A549 (cell line): ENCODE data around the gene MYO1H. TPM values are rescaled to one million over a fixed set of nuclear protein-coding genes. Genes with fewer than 3 reads are reported as not detected.
"Not testable (repeated sequence)": the region's sequence is repeated elsewhere in the genome, so short reads cannot be mapped to it uniquely, and the experiment has no call there.

Source experiments
- ATAC-seq, 2 experiments: fragments of 200-7000 bp in 1 of 2; fragments of >200 bp in 1 of 2; cut with Nextera tagmentation in 1 of 2; cut with Tn5 transposase in 1 of 2; 3 replicates each; pipeline versions ENCODE4 v1.8.0 to v1.9.1; 2018 to 2020; ENCODE audit warnings: mild to moderate bottlenecking in 1 of 2, moderate library complexity in 1 of 2
- CTCF ChIA-PET: fragments of 300-600 bp; sonication (Branson Sonifier 250); formaldehyde crosslinking; extraction: SDS; loops from one replicate; lab custom pipeline; 2021; ENCODE audit warnings: antibody characterized with exemption, inconsistent platforms; lab: Yijun Ruan, JAX
- POLR2A ChIA-PET: fragments of 350-600 bp; formaldehyde crosslinking; extraction: SDS; loops from one replicate; lab custom pipeline; 2021; ENCODE audit warnings: antibody characterized with exemption, inconsistent platforms; lab: Yijun Ruan, JAX
- DNase-seq, 2 experiments: peaks; one replicate each; pipeline versions ENCODE4 v3.0.0 to v3.0.0-alpha.2; 2011 to 2016; ENCODE audit warnings: low read depth in 1 of 2, low spot score in 1 of 2
- FAIRE-seq: peaks from 2 replicates; lab custom pipeline; 2011; peaks lifted over from hg19 to GRCh38; lab: Jason Lieb, UNC
- H3K27ac ChIP-seq, 2 experiments: fragments of >200 bp; sonication (Bioruptor Twin); formaldehyde crosslinking; 3 replicates each; pipeline ENCODE4 v1.5.1; 2016 to 2017
- H3K4me1 ChIP-seq: fragments of >200 bp; sonication (Bioruptor Twin); formaldehyde crosslinking; 3 replicates; pipeline ENCODE4 v1.6.1; 2016
- H3K4me2 ChIP-seq: fragments of >200 bp; sonication (Bioruptor Twin); formaldehyde crosslinking; 3 replicates; pipeline ENCODE4 v1.6.1; 2016
- H3K4me3 ChIP-seq: fragments of >200 bp; sonication (Bioruptor Twin); formaldehyde crosslinking; 3 replicates; pipeline ENCODE4 v1.5.1; 2016
- H3K9me3 ChIP-seq: fragments of >200 bp; sonication (Bioruptor Twin); formaldehyde crosslinking; 3 replicates; pipeline ENCODE4 v1.6.1; 2016
- CBX2 ChIP-seq: fragments of 200-600 bp; sonication (generic); IDR thresholded peaks from 2 replicates; pipeline ENCODE4 v1.6.1; 2016; ENCODE audit warnings: low read depth, mild to moderate bottlenecking, borderline replicate concordance
- CHD4 ChIP-seq: fragments of 200-600 bp; sonication (generic); IDR thresholded peaks from 2 replicates; pipeline ENCODE4 v1.6.1; 2016; ENCODE audit warnings: antibody characterized with exemption, mild to moderate bottlenecking, borderline replicate concordance
- FOSL2 ChIP-seq, 2 experiments: fragments of 450-650 bp in 1 of 2; fragments of >200 bp in 1 of 2; sonication (Bioruptor Twin) in 1 of 2; formaldehyde crosslinking; IDR thresholded peaks; 2 replicates each; pipeline versions ENCODE4 v1.5.0 to v1.6.1; 2016 to 2020; ENCODE audit warnings: mild to moderate bottlenecking in 1 of 2, moderate library complexity in 1 of 2
- GATA3 ChIP-seq: IDR thresholded peaks from 2 replicates; pipeline ENCODE4 v1.6.1; 2012; ENCODE audit warnings: borderline replicate concordance
- HDAC2 ChIP-seq: fragments of 200-600 bp; sonication (generic); IDR thresholded peaks from 2 replicates; pipeline ENCODE4 v1.6.1; 2016
- HEYL ChIP-seq: fragments of 250-450 bp; sonication (Bioruptor Pico); IDR thresholded peaks from 2 replicates; pipeline ENCODE4 v1.8.0; 2021; ENCODE audit warnings: mild to moderate bottlenecking, moderate library complexity
- JUN ChIP-seq, 2 experiments: fragments of >200 bp; sonication (Bioruptor Twin); formaldehyde crosslinking; IDR thresholded peaks; 2 replicates in 1 of 2; 3 replicates in 1 of 2; pipeline ENCODE4 v1.6.1; 2016 to 2017
- MAFK ChIP-seq: fragments of 450-650 bp; IDR thresholded peaks from 2 replicates; pipeline ENCODE4 v1.6.1; 2014; ENCODE audit not compliant: partially characterized antibody
- NPAS2 ChIP-seq: fragments of 250-450 bp; sonication (Bioruptor Pico); IDR thresholded peaks from 2 replicates; pipeline ENCODE4 v1.8.0; 2022; ENCODE audit warnings: mild to moderate bottlenecking, moderate library complexity, borderline replicate concordance
- PBX3 ChIP-seq: IDR thresholded peaks from 2 replicates; pipeline ENCODE4 v1.6.1; 2012
- PHF8 ChIP-seq: fragments of 200-600 bp; sonication (generic); IDR thresholded peaks from 2 replicates; pipeline ENCODE4 v1.6.1; 2016; ENCODE audit warnings: low read depth, mild to moderate bottlenecking, antibody characterized with exemption, moderate library complexity, borderline replicate concordance
- POLR2A ChIP-seq: IDR thresholded peaks from 2 replicates; pipeline ENCODE4 v1.6.1; 2012; ENCODE audit warnings: mild to moderate bottlenecking, low read length
- POLR2AphosphoS2 ChIP-seq: conservative IDR thresholded peaks from 2 replicates; pipeline ENCODE4 v1.6.1; 2012; ENCODE audit warnings: low read length, improper control_type of control experiment, inconsistent platforms
- RARB ChIP-seq: fragments of 250-450 bp; sonication (Bioruptor Pico); IDR thresholded peaks from 2 replicates; pipeline ENCODE4 v1.8.0; 2021; ENCODE audit warnings: mild to moderate bottlenecking, moderate library complexity
- RFX5 ChIP-seq: fragments of 450-650 bp; IDR thresholded peaks from 2 replicates; pipeline ENCODE4 v1.7.1; 2014; ENCODE audit warnings: antibody characterized with exemption, mild to moderate bottlenecking, moderate library complexity
- TFCP2L1 ChIP-seq: fragments of 250-450 bp; sonication (Bioruptor Pico); IDR thresholded peaks from 2 replicates; pipeline ENCODE4 v1.5.0; 2021; ENCODE audit warnings: mild to moderate bottlenecking
- TP53 ChIP-seq: fragments of 250-450 bp; sonication (Bioruptor Pico); IDR thresholded peaks from 2 replicates; pipeline ENCODE4 v1.5.0; 2021; ENCODE audit warnings: mild to moderate bottlenecking, moderate library complexity
- ZC3H11A ChIP-seq: fragments of 450-650 bp; IDR thresholded peaks from 2 replicates; pipeline ENCODE4 v1.6.1; 2014; ENCODE audit warnings: antibody characterized with exemption, mild to moderate bottlenecking
- ZFP36 ChIP-seq: fragments of 450-650 bp; IDR thresholded peaks from 2 replicates; pipeline ENCODE4 v1.6.1; 2014; ENCODE audit warnings: borderline replicate concordance; ENCODE audit not compliant: partially characterized antibody
- ZNF302 ChIP-seq: fragments of 250-450 bp; sonication (Bioruptor Pico); IDR thresholded peaks from 2 replicates; pipeline ENCODE4 v1.9.0; 2021; ENCODE audit warnings: inconsistent platforms, mild to moderate bottlenecking, moderate library complexity
- ZSCAN20 ChIP-seq: fragments of 250-450 bp; sonication (Bioruptor Pico); IDR thresholded peaks from 2 replicates; pipeline ENCODE4 v1.8.0; 2022; ENCODE audit warnings: mild to moderate bottlenecking, moderate library complexity
- WGBS: methylation state at CpG from one replicate; pipeline ENCODE4 v1.1.6; 2017; ENCODE audit errors: missing lambda C conversion rate; 5-methylcytosine and 5-hydroxymethylcytosine counted together
- polyA plus RNA-seq, 4 experiments: library from polyadenylated mRNA; depleted of rRNA in 3 of 4; stranded (reverse); fragments of >200 nt; fragmentation: RNase III in 1 of 4; extraction: RNeasy Plus Mini Kit Qiagen cat#74134 plus additional on column Dnase treatment in 1 of 4; gene quantifications; 2 replicates in 3 of 4; 3 replicates in 1 of 4; pipeline ENCODE4 v1.2.3, GENCODE V29; 2011 to 2017
- TF ChIP-seq, protein P1 (sequence below): IDR thresholded peaks from 2 replicates; pipeline ENCODE4 v1.6.1; 2012
- TF ChIP-seq, protein P2 (sequence below): fragments of >200 bp; sonication (Bioruptor Twin); formaldehyde crosslinking; IDR thresholded peaks from 2 replicates; pipeline ENCODE4 v1.6.1; 2016
- TF ChIP-seq, protein P3 (sequence below): fragments of 450-650 bp; IDR thresholded peaks from 2 replicates; pipeline ENCODE4 v1.6.1; 2014; ENCODE audit warnings: antibody characterized with exemption

Gene MYO1H
- polyA plus RNA-seq, 2 of the 4 experiments (the other 2 are of a cell fraction), result not detected

- FAIRE-seq, H3K4me2 ChIP-seq, POLR2A ChIA-PET, ATAC-seq, DNase-seq, H3K27ac ChIP-seq, H3K9me3 ChIP-seq, H3K4me3 ChIP-seq: not testable (repeated sequence)
- WGBS, result 92% methylated on average over 16 of the region's 16 CpGs
- peaks cover 15% of the 10 kb centered on the region; the same call in 2 of the 3 replicates for H3K4me1 ChIP-seq
- CTCF ChIA-PET, result interaction anchor here (0.9 to 6.1 kb wide), 6 partner anchors 11 to 124 kb away, joined by 3 to 21 read pairs (median 4); no protein-coding TSS in a partner anchor
Measured at GRCh38 chr12:109473526-109474270, 126.0 kb downstream of the MYO1H start.

DNA sequence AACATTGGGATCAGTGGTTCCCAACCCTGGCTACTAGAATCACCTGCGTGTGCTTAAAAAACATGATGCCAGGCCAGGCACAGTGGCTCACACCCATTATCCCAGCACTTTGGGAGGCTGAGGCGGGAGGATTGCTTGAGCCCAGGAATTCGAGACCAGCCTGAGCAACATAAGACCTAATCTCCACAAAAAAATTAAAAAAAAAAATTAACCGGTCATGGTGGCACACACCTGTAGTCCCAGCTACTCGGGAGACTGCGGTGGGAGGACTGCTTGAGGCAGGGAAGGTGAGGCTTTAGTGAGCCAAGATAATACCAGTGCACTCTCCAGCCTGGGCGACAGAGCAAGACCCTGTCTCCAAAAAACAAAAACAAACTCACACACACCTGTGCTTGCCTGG is 127.4 kb downstream of the MYO1H start:
- DNase-seq, result no peak
- no peak for ATAC-seq
- TF ChIP-seq CBX2 (no peak), POLR2A (no peak), MAFK (no peak), HDAC2 (no peak), GATA3 (no peak), CHD4 (no peak), PBX3 (no peak), PHF8 (no peak), RARB (no peak)
- TF ChIP-seq, protein P1, sequence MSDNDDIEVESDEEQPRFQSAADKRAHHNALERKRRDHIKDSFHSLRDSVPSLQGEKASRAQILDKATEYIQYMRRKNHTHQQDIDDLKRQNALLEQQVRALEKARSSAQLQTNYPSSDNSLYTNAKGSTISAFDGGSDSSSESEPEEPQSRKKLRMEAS, result no peak
- TF ChIP-seq, protein P2, sequence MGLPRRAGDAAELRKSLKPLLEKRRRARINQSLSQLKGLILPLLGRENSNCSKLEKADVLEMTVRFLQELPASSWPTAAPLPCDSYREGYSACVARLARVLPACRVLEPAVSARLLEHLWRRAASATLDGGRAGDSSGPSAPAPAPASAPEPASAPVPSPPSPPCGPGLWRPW, result no peak
- TF ChIP-seq, all 56 proteins: peak for 0
- ChIA-PET CTCF (interaction anchor here (0.6 to 1.9 kb wide), 3 partner anchors 22 to 49 kb away, joined by 3 to 4 read pairs (median 4); no protein-coding TSS in a partner anchor), POLR2A (no interaction called here)
- FAIRE-seq, result no peak
- Histone ChIP-seq H3K4me3 (no peak overlapping the region), H3K4me2 (no peak overlapping the region; the same call in 2 of the 3 replicates), H3K4me1 (peaks cover 17% of the 10 kb centered on the region; the same call in 2 of the 3 replicates), H3K27ac (no peak overlapping the region), H3K9me3 (no peaks in the 10 kb centered on the region)
- 92% methylated on average over 7 of the region's 7 CpGs for WGBS

- TF ChIP-seq POLR2AphosphoS2 (no peak), JUN (IDR thresholded peaks at IDR 0.05) (no peak), CHD4 (no peak), FOSL2 (IDR thresholded peaks at IDR 0.05) (no peak), FOSL2 (CRISPR knock-in tag; IDR thresholded peaks at IDR 0.05) (no peak), ZC3H11A (no peak), RFX5 (no peak), ZFP36 (no peak), TFCP2L1 (CRISPR knock-in tag) (no peak), NPAS2 (CRISPR knock-in tag) (no peak), CBX2 (no peak), HEYL (no peak), ZSCAN20 (no peak), ZNF302 (CRISPR knock-in tag) (no peak), HDAC2 (no peak), TP53 (CRISPR knock-in tag) (no peak)
- TF ChIP-seq, protein P3, sequence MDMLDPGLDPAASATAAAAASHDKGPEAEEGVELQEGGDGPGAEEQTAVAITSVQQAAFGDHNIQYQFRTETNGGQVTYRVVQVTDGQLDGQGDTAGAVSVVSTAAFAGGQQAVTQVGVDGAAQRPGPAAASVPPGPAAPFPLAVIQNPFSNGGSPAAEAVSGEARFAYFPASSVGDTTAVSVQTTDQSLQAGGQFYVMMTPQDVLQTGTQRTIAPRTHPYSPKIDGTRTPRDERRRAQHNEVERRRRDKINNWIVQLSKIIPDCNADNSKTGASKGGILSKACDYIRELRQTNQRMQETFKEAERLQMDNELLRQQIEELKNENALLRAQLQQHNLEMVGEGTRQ, result no peak
- 36% methylated on average over 19 of the region's 19 CpGs for WGBS
- ChIA-PET POLR2A (interaction anchor here (1.4 kb wide), 1 partner anchor 48 kb away, joined by 4 read pairs; no protein-coding TSS in a partner anchor), CTCF (interaction anchor here (0.8 to 1.9 kb wide), 2 partner anchors 43 to 48 kb away, joined by 4 read pairs; no protein-coding TSS in a partner anchor)
- ATAC-seq (no peak), DNase-seq (no peak), FAIRE-seq (no peak)
- Histone ChIP-seq H3K27ac (peak overlapping the region; percentile 99), H3K4me2 (peak overlapping the region; percentile 100), H3K9me3 (no peaks in the 10 kb centered on the region), H3K4me3 (peak overlapping the region; percentile 95), H3K4me1 (peaks cover 17% of the 10 kb centered on the region; the same call in 2 of the 3 replicates)
Measured at GRCh38 chr12:109475993-109476806, 128.5 kb downstream of the MYO1H start.
